ENCODE results near the gene BCAT1.
"Not testable (repeated sequence)": the region's sequence is repeated elsewhere in the genome, so short reads cannot be mapped to it uniquely, and the experiment has no call there.

Gene BCAT1

GRCh38 chr12:24960222-24960855, 11.4 kb upstream of the BCAT1 start:
- no peak for DNase-seq (ENCODE audit: low spot score)

GRCh38 chr12:24956351-24956750, 7.5 kb upstream of the BCAT1 start:
- not testable (repeated sequence) for DNase-seq (ENCODE audit: low spot score)

- no peak for DNase-seq (ENCODE audit: low spot score)
Measured at GRCh38 chr12:24955853-24956252, 7.0 kb upstream of the BCAT1 start.

GRCh38 chr12:24955389-24955788, 6.5 kb upstream of the BCAT1 start:
- no peak for DNase-seq (ENCODE audit: low spot score)

GRCh38 chr12:24954261-24954660, 5.4 kb upstream of the BCAT1 start:
- no peak for DNase-seq (ENCODE audit: low spot score)

- DNase-seq (ENCODE audit: low spot score) = no peak
Measured at GRCh38 chr12:24952389-24952788, 3.5 kb upstream of the BCAT1 start.

GRCh38 chr12:24950231-24950834, 1.4 kb upstream of the BCAT1 start:
- no peak for DNase-seq (ENCODE audit: low spot score)

- no peak for DNase-seq (ENCODE audit: low spot score)
Measured at GRCh38 chr12:24948420-24948756, 513 bp downstream of the BCAT1 start.

GRCh38 chr12:24947541-24948419, 1.1 kb downstream of the BCAT1 start:
- no peak for DNase-seq (ENCODE audit: low spot score)

- DNase-seq (ENCODE audit: low spot score) = no peak
Measured at GRCh38 chr12:24945845-24946244, 3.1 kb downstream of the BCAT1 start.

GRCh38 chr12:24945039-24945438, 3.9 kb downstream of the BCAT1 start:
- DNase-seq (ENCODE audit: low spot score) = no peak

- no peak for DNase-seq (ENCODE audit: low spot score)
Measured at GRCh38 chr12:24944601-24944975, 4.3 kb downstream of the BCAT1 start.

GRCh38 chr12:24943947-24944600, 4.8 kb downstream of the BCAT1 start:
- DNase-seq (ENCODE audit: low spot score) = no peak

- no peak for DNase-seq (ENCODE audit: low spot score)
Measured at GRCh38 chr12:24940157-24940556, 8.7 kb downstream of the BCAT1 start.

- DNase-seq (ENCODE audit: low spot score) = not testable (repeated sequence)
Measured at GRCh38 chr12:24939551-24939950, 9.3 kb downstream of the BCAT1 start.

- no peak for DNase-seq (ENCODE audit: low spot score)
Measured at GRCh38 chr12:24938341-24938740, 10.6 kb downstream of the BCAT1 start.

GRCh38 chr12:24937553-24938244, 11.2 kb downstream of the BCAT1 start:
- no peak for DNase-seq (ENCODE audit: low spot score)

- no peak for DNase-seq (ENCODE audit: low spot score)
Measured at GRCh38 chr12:24933694-24934407, 15.1 kb downstream of the BCAT1 start.

GRCh38 chr12:24931666-24932405, 17.1 kb downstream of the BCAT1 start:
- no peak for DNase-seq (ENCODE audit: low spot score)

GRCh38 chr12:24929953-24930352, 18.9 kb downstream of the BCAT1 start:
- no peak for DNase-seq (ENCODE audit: low spot score)

Data from HuH-7.5 (cell line).